Airway epithelial cell (primary cell): ENCODE measurements around the gene DUSP19. TPM values are rescaled to one million over a fixed set of nuclear protein-coding genes. Genes with fewer than 3 reads are reported as not detected.

ENCODE experiments used
- total RNA-seq: library from RNA; depleted of rRNA; stranded (reverse); fragments of >200 nt; gene quantifications from 2 replicates; pipeline ENCODE4 v1.2.3, GENCODE V29; 2015

DUSP19 gene
- 0.98 and 1.1 TPM in 2 replicates for total RNA-seq

GRCh38 chr2:183078464-183079138, at the start of gene DUSP19:
DUSP19 (plus strand) TSS chr2:183078747; CDS start chr2:183078934, 187 bp downstream.

GRCh38 chr2:183038341-183039300, 39.9 kb upstream of the DUSP19 start, which contains the start of gene NCKAP1:
NCKAP1 (minus strand) TSS chr2:183038457; CDS start chr2:183038099, 358 bp downstream.

GRCh38 chr2:183124222-183124956, 45.8 kb downstream of the DUSP19 start, which contains the start of gene NUP35:
NUP35 (plus strand) TSS chr2:183124443; CDS start chr2:183124458, 15 bp downstream.

Other genes with a start within 250 kb of the DUSP19 start
- 0.21 TPM in 1 of 2 replicates, not detected in the other for gene FRZB, start 212.1 kb upstream of the DUSP19 start, total RNA-seq
- 107 and 119 TPM in 2 replicates for gene NCKAP1, start 40.3 kb upstream of the DUSP19 start, total RNA-seq
- 12.3 and 13.8 TPM in 2 replicates for gene NUP35, start 45.7 kb downstream of the DUSP19 start, total RNA-seq